ENCODE measurements around the gene MON2.
"Not testable (repeated sequence)": the region's sequence is repeated elsewhere in the genome, so short reads cannot be mapped to it uniquely, and the experiment has no call there.

Gene MON2

GRCh38 chr12:62472472-62472871 lies 5.8 kb downstream of the MON2 start:
- DNase-seq (ENCODE audit: low read depth in 1 of 2, low spot score in 1 of 2) = no peak

DNA sequence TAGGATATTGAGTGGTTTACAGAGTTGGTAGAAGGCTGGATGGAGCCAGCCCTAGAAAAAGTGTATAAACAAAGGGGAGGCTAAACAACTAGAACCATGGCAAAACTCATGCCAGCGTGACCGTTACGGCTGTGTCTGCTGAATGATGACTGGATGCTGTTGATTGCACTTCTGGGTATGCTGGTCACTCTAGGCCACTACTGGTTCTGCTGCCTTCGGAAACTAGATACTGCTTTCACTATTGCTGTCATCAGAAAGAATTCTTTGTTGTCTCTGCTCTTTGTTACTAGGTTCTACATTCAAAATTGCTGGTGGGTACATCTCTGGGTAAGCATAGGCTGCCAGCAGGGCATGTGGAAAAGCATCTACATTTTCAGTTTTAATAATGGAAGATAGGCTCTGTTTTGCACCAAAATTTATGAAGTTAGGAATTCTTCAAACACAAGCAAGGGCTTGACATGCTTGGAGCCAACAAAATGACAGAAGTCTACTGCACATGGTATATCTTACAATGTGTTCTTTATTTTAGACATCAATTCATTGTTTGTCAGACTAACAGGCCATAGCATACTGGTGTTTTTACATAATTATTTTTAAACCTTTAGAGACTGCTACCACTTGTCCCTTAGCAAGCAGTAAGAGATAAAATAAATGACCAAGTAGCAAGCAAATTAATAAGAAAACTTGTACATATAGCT lies 15.4 kb downstream of the MON2 start:
- DNase-seq (ENCODE audit: low read depth in 1 of 2, low spot score in 1 of 2) = no peak

DNA sequence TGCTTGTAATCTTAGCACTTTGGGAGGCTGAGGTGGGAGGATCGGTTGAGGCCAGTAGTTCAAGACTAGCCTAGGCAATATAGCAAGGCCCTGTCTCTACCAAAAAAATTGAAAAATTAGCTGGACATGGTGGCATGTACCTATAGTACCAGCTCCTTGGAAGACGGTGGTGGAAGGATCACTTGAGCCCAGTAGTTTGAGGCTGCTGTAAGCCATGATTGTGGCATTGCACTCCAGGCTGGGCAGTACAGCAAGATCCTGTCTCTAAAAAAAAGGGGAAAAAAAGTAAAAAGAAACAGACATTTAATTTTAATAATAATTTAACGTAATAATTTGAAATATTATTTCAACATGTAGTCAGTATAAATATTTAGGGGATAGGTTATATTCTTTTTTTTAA lies 16.1 kb downstream of the MON2 start:
- no peak for DNase-seq (ENCODE audit: low read depth in 1 of 2, low spot score in 1 of 2)

- DNase-seq (ENCODE audit: low read depth in 1 of 2, low spot score in 1 of 2) = no peak
These were observed 17.6 kb downstream of the MON2 start for GRCh38 chr12:62484233-62484632.

GRCh38 chr12:62505786-62506185 lies 39.2 kb downstream of the MON2 start:
- no peak for DNase-seq (ENCODE audit: low read depth in 1 of 2, low spot score in 1 of 2)

DNA sequence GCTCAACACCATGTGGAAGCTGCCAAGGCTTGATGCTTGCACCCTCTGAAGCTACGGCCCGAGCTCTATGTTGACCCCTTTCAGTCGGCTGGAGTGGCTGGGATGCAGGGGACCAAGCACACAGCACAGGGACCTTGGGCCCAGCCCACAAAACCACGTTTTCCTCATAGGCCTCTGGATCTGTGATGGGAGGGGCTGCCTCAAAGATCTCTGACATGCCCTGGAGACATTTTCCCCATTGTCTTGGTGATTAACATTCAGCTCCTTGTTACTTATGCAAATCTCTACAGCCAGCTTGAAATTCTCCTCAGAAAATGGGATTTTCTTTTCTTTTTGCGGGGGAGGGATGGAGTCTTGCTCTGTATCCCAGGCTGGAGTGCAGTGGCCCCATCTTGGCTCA lies 46.3 kb downstream of the MON2 start:
- DNase-seq (ENCODE audit: low read depth in 1 of 2, low spot score in 1 of 2) = no peak

DNA sequence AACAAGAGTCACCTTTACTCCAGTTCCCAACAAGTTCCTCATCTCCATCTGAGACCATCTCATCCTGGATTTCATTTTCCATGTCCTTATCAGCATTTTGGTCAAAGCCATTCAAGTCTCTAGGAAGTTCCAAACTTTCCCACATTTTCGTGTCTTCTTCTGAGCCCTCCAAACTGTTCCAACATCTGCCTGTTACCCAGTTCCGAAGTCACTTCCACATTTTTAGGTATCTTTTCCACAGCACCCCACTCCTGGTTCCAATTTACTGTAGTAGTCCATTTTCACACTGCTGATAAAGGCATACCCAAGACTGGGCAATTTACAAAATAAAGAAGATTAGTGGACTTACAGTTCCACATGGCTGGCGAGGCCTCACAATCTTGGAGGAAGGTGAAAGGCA lies 47.5 kb downstream of the MON2 start:
- DNase-seq (ENCODE audit: low read depth in 1 of 2, low spot score in 1 of 2) = not testable (repeated sequence)

- no peak for DNase-seq (ENCODE audit: low read depth in 1 of 2, low spot score in 1 of 2)
These were observed 50.3 kb downstream of the MON2 start for GRCh38 chr12:62516927-62517326.

DNA sequence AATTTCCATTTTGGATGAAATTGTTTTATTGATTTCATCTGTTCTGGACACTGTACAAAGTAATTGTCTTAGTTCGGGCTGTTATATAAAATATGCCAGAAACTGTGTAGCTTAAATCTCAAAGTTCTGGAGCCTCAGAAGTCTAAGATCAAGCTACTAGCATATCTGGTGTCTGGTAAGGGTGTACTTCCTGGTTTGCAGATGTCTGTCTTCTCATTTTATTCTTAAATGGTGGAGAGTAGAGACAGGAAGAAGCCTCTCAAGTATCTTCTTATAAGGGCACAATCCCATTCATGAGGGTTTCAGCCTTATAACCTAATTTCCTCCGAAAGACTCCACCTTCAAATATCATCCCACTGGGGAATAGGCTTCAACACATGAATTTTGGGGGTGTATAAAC lies 51.3 kb downstream of the MON2 start:
- DNase-seq (ENCODE audit: low read depth in 1 of 2, low spot score in 1 of 2) = no peak

GRCh38 chr12:62519043-62519442 lies 52.4 kb downstream of the MON2 start:
- DNase-seq (ENCODE audit: low read depth in 1 of 2, low spot score in 1 of 2) = no peak

GRCh38 chr12:62520361-62520760 lies 53.7 kb downstream of the MON2 start:
- DNase-seq (ENCODE audit: low read depth in 1 of 2, low spot score in 1 of 2) = no peak

GRCh38 chr12:62522984-62523383 lies 56.4 kb downstream of the MON2 start:
- no peak for DNase-seq (ENCODE audit: low read depth in 1 of 2, low spot score in 1 of 2)

DNA sequence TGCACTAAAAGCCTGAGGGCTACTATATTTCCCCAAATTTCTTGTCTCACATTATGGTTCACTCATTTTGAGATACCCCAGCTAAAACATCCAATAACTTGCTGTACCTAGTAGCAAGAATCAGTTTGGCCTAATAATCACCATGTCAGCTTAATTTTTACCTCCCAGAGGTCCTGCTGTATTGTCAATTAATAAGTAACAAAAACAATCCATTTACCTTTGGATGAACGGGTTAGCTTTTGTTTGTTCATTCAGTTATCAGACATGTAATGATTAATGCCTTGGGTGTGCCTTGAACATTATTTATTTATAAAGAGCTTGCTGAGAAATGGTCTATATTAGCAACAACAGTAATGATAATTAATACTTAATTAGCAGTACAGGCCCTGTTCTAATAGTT lies 57.0 kb downstream of the MON2 start:
- DNase-seq (ENCODE audit: low read depth in 1 of 2, low spot score in 1 of 2) = no peak

- no peak for DNase-seq (ENCODE audit: low read depth in 1 of 2, low spot score in 1 of 2)
These were observed 58.6 kb downstream of the MON2 start for GRCh38 chr12:62525271-62525670.

DNA sequence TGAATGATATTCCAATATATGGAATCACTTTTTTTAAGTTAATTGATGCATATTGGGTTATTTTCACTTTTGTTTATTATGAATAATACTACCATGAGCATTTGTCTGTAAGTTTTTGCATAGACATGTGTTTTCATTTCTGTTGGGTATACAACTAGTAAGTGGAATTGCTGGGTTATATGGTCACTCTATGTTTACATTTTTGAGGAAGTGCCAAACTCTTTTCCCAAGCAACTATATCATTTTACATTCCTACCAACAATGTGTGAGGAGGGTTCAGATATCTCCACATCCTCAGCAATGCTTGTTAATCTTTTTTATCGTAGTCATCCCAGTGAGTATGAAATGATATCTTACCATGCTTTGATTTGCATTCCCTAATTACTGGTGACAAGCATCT lies 64.0 kb downstream of the MON2 start:
- no peak for DNase-seq (ENCODE audit: low read depth in 1 of 2, low spot score in 1 of 2)

GRCh38 chr12:62532333-62532732 lies 65.7 kb downstream of the MON2 start:
- no peak for DNase-seq (ENCODE audit: low read depth in 1 of 2, low spot score in 1 of 2)

GRCh38 chr12:62533087-62533754 lies 66.6 kb downstream of the MON2 start:
- no peak for DNase-seq (ENCODE audit: low read depth in 1 of 2, low spot score in 1 of 2)

DNA sequence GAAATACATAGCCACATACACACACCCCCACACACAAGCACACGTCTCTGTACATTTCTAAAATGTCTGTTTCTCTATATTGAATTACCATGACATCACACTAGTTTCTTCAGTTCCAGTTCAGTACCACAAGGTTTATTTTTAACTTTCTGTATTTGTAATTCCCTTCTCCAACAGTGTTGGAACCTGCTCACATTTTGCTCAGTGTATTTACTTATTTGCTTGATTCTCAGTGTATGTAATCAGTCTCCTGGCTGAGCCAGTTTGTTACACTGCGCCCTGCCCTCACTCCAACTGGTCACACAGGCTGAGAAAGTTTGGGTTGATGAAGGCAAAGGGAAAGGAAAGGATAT lies 67.1 kb downstream of the MON2 start:
- no peak for DNase-seq (ENCODE audit: low read depth in 1 of 2, low spot score in 1 of 2)

DNA sequence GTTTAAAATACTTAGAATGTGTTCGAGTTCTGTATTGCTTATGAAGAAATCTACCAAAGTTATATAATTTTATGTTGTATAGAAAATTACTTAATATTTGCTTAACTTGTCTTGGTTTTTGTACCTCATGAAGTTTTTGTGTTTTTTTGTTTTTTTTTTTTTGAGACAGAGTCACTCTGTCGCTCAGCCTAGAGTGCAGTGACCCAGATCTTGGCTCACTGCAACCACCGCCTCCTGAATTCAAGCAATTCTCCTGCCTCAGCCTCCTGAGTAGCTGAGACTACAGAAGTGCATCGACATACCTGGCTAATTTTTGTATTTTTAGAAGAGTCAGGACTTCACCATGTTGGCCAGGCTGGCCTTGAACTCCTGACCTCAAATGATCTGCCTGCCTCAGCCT lies 69.9 kb downstream of the MON2 start:
- no peak for DNase-seq (ENCODE audit: low read depth in 1 of 2, low spot score in 1 of 2)

DNA sequence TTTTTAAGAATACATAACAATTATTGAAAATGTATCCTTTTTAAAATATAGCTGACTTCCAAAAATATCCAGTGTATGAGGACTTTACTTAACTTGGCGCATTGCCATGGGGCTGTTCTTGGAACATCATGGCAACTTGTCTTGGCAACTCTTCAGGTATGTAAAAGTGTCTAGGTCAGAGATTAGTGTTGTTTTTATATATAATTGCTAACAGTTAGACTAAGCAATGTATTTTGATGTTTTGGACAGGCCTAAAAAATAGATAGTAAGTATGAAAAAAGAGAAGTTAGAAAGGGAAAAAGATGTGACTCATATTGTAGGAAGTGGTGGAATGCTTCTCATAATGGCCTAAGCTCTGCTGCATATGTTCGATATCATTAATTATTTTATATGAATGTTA lies 70.9 kb downstream of the MON2 start:
- DNase-seq (ENCODE audit: low read depth in 1 of 2, low spot score in 1 of 2) = no peak

- DNase-seq (ENCODE audit: low read depth in 1 of 2, low spot score in 1 of 2) = no peak
These were observed 73.7 kb downstream of the MON2 start for GRCh38 chr12:62540354-62540753.

GRCh38 chr12:62542814-62543213 lies 76.2 kb downstream of the MON2 start:
- no peak for DNase-seq (ENCODE audit: low read depth in 1 of 2, low spot score in 1 of 2)

- no peak for DNase-seq (ENCODE audit: low read depth in 1 of 2, low spot score in 1 of 2)
These were observed 76.7 kb downstream of the MON2 start for GRCh38 chr12:62543324-62543723.

All from stimulated activated CD4-positive, alpha-beta T cell treated with anti-CD3 and anti-CD28 coated beads, Interleukin-15, amount 100 ng/mL, for 1 hour (primary cell).